PC-9 (cell line): ENCODE measurements around the gene TRAPPC10.

Experiments used
- CTCF ChIP-seq: fragments of 200-600 bp; sonication (generic); conservative IDR thresholded peaks from 2 replicates; pipeline ENCODE4 v1.6.1; 2017; ENCODE audit warnings: mixed run types, antibody characterized with exemption, mild to moderate bottlenecking, moderate library complexity
- EZH2 ChIP-seq: fragments of 200-600 bp; sonication (generic); IDR thresholded peaks from 2 replicates; pipeline ENCODE4 v1.8.0; 2017; ENCODE audit warnings: antibody characterized with exemption, low read depth

- TF ChIP-seq CTCF: no peak
- no peak for TF ChIP-seq EZH2
Observed at GRCh38 chr21:44043613-44044012, 31.5 kb downstream of the TRAPPC10 start.
